Right atrium auricular region (tissue), 2 donors: Measurements from ENCODE around the gene NPAS3. TPM values are rescaled to one million over a fixed set of nuclear protein-coding genes. Genes with fewer than 3 reads are reported as not detected.

Source experiments
- DNase-seq: peaks from one replicate; pipeline ENCODE4 v3.0.0-alpha.2; 2019; ENCODE audit warnings: low spot score
- H3K27ac ChIP-seq, 2 donors: fragments of 200-600 bp; sonication (generic); 1 replicate in 1 of 2; 2 replicates in 1 of 2; pipeline ENCODE4 v1.5.1; 2016 to 2019
- H3K27me3 ChIP-seq, 2 donors: fragments of 200-600 bp; sonication (generic); one replicate each; pipeline versions ENCODE4 v1.5.1 to v1.6.0; 2017 to 2019
- H3K36me3 ChIP-seq: fragments of 200-600 bp; sonication (generic); one replicate; pipeline ENCODE4 v1.5.1; 2016
- H3K4me1 ChIP-seq, 2 donors: fragments of 200-600 bp; sonication (generic); one replicate each; pipeline versions ENCODE4 v1.5.1 to v1.6.0; 2017 to 2019
- H3K4me3 ChIP-seq, 2 donors: fragments of 200-600 bp; sonication (generic); 1 replicate in 1 of 2; 2 replicates in 1 of 2; pipeline ENCODE4 v1.5.1; 2017 to 2019; ENCODE audit warnings: mild to moderate bottlenecking in 1 of 2, moderate library complexity in 1 of 2
- H3K9me3 ChIP-seq, 2 donors: fragments of 200-600 bp; sonication (generic); one replicate each; pipeline ENCODE4 v1.5.1; 2019
- total RNA-seq, 2 donors: library from RNA; depleted of rRNA; stranded (reverse); fragments of >200 nt; gene quantifications; one replicate each; pipeline ENCODE4 v1.1.0, GENCODE V29; 2016
- TF ChIP-seq, protein P1 (sequence below), 2 donors: fragments of 200-600 bp; sonication (generic); IDR thresholded peaks; one replicate each; pipeline ENCODE4 v1.5.1; 2019; ENCODE audit warnings: antibody characterized with exemption in 2 of 2

Gene NPAS3
- total RNA-seq, 2 donors from 2014 or later, result 0.67 to 1.3 TPM

- TF ChIP-seq, protein P1, sequence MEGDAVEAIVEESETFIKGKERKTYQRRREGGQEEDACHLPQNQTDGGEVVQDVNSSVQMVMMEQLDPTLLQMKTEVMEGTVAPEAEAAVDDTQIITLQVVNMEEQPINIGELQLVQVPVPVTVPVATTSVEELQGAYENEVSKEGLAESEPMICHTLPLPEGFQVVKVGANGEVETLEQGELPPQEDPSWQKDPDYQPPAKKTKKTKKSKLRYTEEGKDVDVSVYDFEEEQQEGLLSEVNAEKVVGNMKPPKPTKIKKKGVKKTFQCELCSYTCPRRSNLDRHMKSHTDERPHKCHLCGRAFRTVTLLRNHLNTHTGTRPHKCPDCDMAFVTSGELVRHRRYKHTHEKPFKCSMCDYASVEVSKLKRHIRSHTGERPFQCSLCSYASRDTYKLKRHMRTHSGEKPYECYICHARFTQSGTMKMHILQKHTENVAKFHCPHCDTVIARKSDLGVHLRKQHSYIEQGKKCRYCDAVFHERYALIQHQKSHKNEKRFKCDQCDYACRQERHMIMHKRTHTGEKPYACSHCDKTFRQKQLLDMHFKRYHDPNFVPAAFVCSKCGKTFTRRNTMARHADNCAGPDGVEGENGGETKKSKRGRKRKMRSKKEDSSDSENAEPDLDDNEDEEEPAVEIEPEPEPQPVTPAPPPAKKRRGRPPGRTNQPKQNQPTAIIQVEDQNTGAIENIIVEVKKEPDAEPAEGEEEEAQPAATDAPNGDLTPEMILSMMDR (IDR thresholded peaks at IDR 0.05), result no peak
- no peaks in the 10 kb centered on the region for H3K4me1 ChIP-seq
- no peaks in the 10 kb centered on the region for H3K27me3 ChIP-seq
- DNase-seq, result no peak
- no peak overlapping the region for H3K4me3 ChIP-seq
- no peaks in the 10 kb centered on the region for H3K36me3 ChIP-seq
- H3K9me3 ChIP-seq, result no peaks in the 10 kb centered on the region
- H3K27ac ChIP-seq, result no peak overlapping the region
These were observed 475.4 kb downstream of the NPAS3 start for GRCh38 chr14:33414041-33414440.

GRCh38 chr14:33420051-33420627, 481.5 kb downstream of the NPAS3 start:
- no peaks in the 10 kb centered on the region for H3K9me3 ChIP-seq
- no peaks in the 10 kb centered on the region for H3K4me1 ChIP-seq
- TF ChIP-seq, protein P1 (IDR thresholded peaks at IDR 0.05), result no peak
- no peaks in the 10 kb centered on the region for H3K27me3 ChIP-seq
- H3K27ac ChIP-seq, result no peak overlapping the region
- no peak overlapping the region for H3K4me3 ChIP-seq
- no peaks in the 10 kb centered on the region for H3K36me3 ChIP-seq
- DNase-seq, result no peak

- TF ChIP-seq, protein P1 (IDR thresholded peaks at IDR 0.05), result no peak
- DNase-seq, result no peak
- Histone ChIP-seq H3K27me3 (no peaks in the 10 kb centered on the region), H3K27ac (no peak overlapping the region), H3K9me3 (no peaks in the 10 kb centered on the region), H3K36me3 (no peaks in the 10 kb centered on the region), H3K4me3 (no peak overlapping the region), H3K4me1 (no peaks in the 10 kb centered on the region)
These were observed 491.8 kb downstream of the NPAS3 start for GRCh38 chr14:33430414-33431035.

GRCh38 chr14:33432407-33433023, 493.8 kb downstream of the NPAS3 start:
- H3K4me1 ChIP-seq, result no peaks in the 10 kb centered on the region
- no peak overlapping the region for H3K4me3 ChIP-seq
- no peaks in the 10 kb centered on the region for H3K36me3 ChIP-seq
- TF ChIP-seq, protein P1 (IDR thresholded peaks at IDR 0.05), result peak in 1 of 2 donors; percentile 56
- no peak for DNase-seq
- no peak overlapping the region for H3K27ac ChIP-seq
- H3K27me3 ChIP-seq, result no peaks in the 10 kb centered on the region
- no peaks in the 10 kb centered on the region for H3K9me3 ChIP-seq

GRCh38 chr14:33433396-33433795, 494.7 kb downstream of the NPAS3 start:
- Histone ChIP-seq H3K27me3 (no peaks in the 10 kb centered on the region), H3K9me3 (no peaks in the 10 kb centered on the region), H3K4me1 (no peaks in the 10 kb centered on the region), H3K36me3 (no peaks in the 10 kb centered on the region), H3K4me3 (no peak overlapping the region), H3K27ac (no peak overlapping the region)
- DNase-seq, result no peak
- TF ChIP-seq, protein P1 (IDR thresholded peaks at IDR 0.05), result no peak
